Rectal smooth muscle tissue (tissue), 1 donor: ENCODE data around the gene GULP1.

Source experiments
- H3K27ac ChIP-seq: one replicate; pipeline ENCODE4 v1.7.0; 2013; ENCODE audit warnings: low read depth, low read length, inconsistent platforms
- H3K27me3 ChIP-seq: one replicate; pipeline ENCODE4 v1.7.0; 2013; ENCODE audit warnings: low read length; ENCODE audit not compliant: control insufficient read depth, insufficient read depth
- H3K36me3 ChIP-seq: one replicate; pipeline ENCODE4 v1.7.0; 2013; ENCODE audit warnings: low read length; ENCODE audit not compliant: control insufficient read depth, insufficient read depth
- H3K4me1 ChIP-seq: one replicate; pipeline ENCODE4 v1.7.0; 2013; ENCODE audit warnings: low read length; ENCODE audit not compliant: control insufficient read depth, insufficient read depth
- H3K4me3 ChIP-seq: one replicate; pipeline ENCODE4 v1.7.0; 2013; ENCODE audit warnings: low read length
- H3K9ac ChIP-seq: one replicate; pipeline ENCODE4 v1.7.0; 2013; ENCODE audit warnings: low read length

GULP1 gene

GRCh38 chr2:188426121-188426520 is 134.4 kb downstream of the GULP1 start:
- H3K36me3 ChIP-seq, result no peaks in the 10 kb centered on the region
- no peak overlapping the region for H3K9ac ChIP-seq
- no peaks in the 10 kb centered on the region for H3K27me3 ChIP-seq
- no peaks in the 10 kb centered on the region for H3K4me1 ChIP-seq
- H3K27ac ChIP-seq, result no peak overlapping the region
- H3K4me3 ChIP-seq, result no peak overlapping the region

- Histone ChIP-seq H3K36me3 (no peaks in the 10 kb centered on the region), H3K4me1 (no peaks in the 10 kb centered on the region), H3K4me3 (no peak overlapping the region), H3K9ac (no peak overlapping the region), H3K27ac (no peak overlapping the region), H3K27me3 (no peaks in the 10 kb centered on the region)
Observed at GRCh38 chr2:188430705-188431104, 139.0 kb downstream of the GULP1 start.

GRCh38 chr2:188434018-188434417 is 142.3 kb downstream of the GULP1 start:
- no peak overlapping the region for H3K4me3 ChIP-seq
- no peak overlapping the region for H3K9ac ChIP-seq
- no peaks in the 10 kb centered on the region for H3K27me3 ChIP-seq
- H3K27ac ChIP-seq, result no peak overlapping the region
- H3K36me3 ChIP-seq, result no peaks in the 10 kb centered on the region
- no peaks in the 10 kb centered on the region for H3K4me1 ChIP-seq

- Histone ChIP-seq H3K4me1 (no peaks in the 10 kb centered on the region), H3K27ac (no peak overlapping the region), H3K4me3 (no peak overlapping the region), H3K27me3 (no peaks in the 10 kb centered on the region), H3K36me3 (no peaks in the 10 kb centered on the region), H3K9ac (no peak overlapping the region)
Observed at GRCh38 chr2:188435115-188435514, 143.4 kb downstream of the GULP1 start.

GRCh38 chr2:188437537-188437936 is 145.9 kb downstream of the GULP1 start:
- Histone ChIP-seq H3K27ac (no peak overlapping the region), H3K36me3 (no peaks in the 10 kb centered on the region), H3K4me3 (no peak overlapping the region), H3K9ac (no peak overlapping the region), H3K27me3 (no peaks in the 10 kb centered on the region), H3K4me1 (no peaks in the 10 kb centered on the region)

- Histone ChIP-seq H3K4me1 (no peaks in the 10 kb centered on the region), H3K4me3 (no peak overlapping the region), H3K27me3 (no peaks in the 10 kb centered on the region), H3K36me3 (no peaks in the 10 kb centered on the region), H3K27ac (no peak overlapping the region), H3K9ac (no peak overlapping the region)
Observed at GRCh38 chr2:188439986-188440385, 148.3 kb downstream of the GULP1 start.

GRCh38 chr2:188440849-188441248 is 149.2 kb downstream of the GULP1 start:
- Histone ChIP-seq H3K4me1 (no peaks in the 10 kb centered on the region), H3K27me3 (no peaks in the 10 kb centered on the region), H3K36me3 (no peaks in the 10 kb centered on the region), H3K9ac (no peak overlapping the region), H3K27ac (no peak overlapping the region), H3K4me3 (no peak overlapping the region)

- H3K4me3 ChIP-seq, result no peak overlapping the region
- no peak overlapping the region for H3K27ac ChIP-seq
- no peaks in the 10 kb centered on the region for H3K4me1 ChIP-seq
- H3K27me3 ChIP-seq, result no peaks in the 10 kb centered on the region
- H3K9ac ChIP-seq, result no peak overlapping the region
- no peaks in the 10 kb centered on the region for H3K36me3 ChIP-seq
Observed at GRCh38 chr2:188441288-188441947, 149.7 kb downstream of the GULP1 start.

GRCh38 chr2:188443207-188443606 is 151.5 kb downstream of the GULP1 start:
- no peak overlapping the region for H3K4me3 ChIP-seq
- H3K4me1 ChIP-seq, result no peaks in the 10 kb centered on the region
- no peaks in the 10 kb centered on the region for H3K36me3 ChIP-seq
- no peak overlapping the region for H3K27ac ChIP-seq
- no peak overlapping the region for H3K9ac ChIP-seq
- no peaks in the 10 kb centered on the region for H3K27me3 ChIP-seq

GRCh38 chr2:188444106-188444835 is 152.6 kb downstream of the GULP1 start:
- H3K27ac ChIP-seq, result no peak overlapping the region
- H3K27me3 ChIP-seq, result no peaks in the 10 kb centered on the region
- no peaks in the 10 kb centered on the region for H3K36me3 ChIP-seq
- H3K4me1 ChIP-seq, result no peaks in the 10 kb centered on the region
- H3K4me3 ChIP-seq, result no peak overlapping the region
- H3K9ac ChIP-seq, result no peak overlapping the region

GRCh38 chr2:188449561-188449960 is 157.9 kb downstream of the GULP1 start:
- Histone ChIP-seq H3K27me3 (no peaks in the 10 kb centered on the region), H3K9ac (no peak overlapping the region), H3K4me3 (no peak overlapping the region), H3K27ac (no peak overlapping the region), H3K4me1 (no peaks in the 10 kb centered on the region), H3K36me3 (no peaks in the 10 kb centered on the region)

GRCh38 chr2:188449971-188450370 is 158.3 kb downstream of the GULP1 start:
- Histone ChIP-seq H3K4me1 (no peaks in the 10 kb centered on the region), H3K36me3 (no peaks in the 10 kb centered on the region), H3K27me3 (no peaks in the 10 kb centered on the region), H3K9ac (no peak overlapping the region), H3K4me3 (no peak overlapping the region), H3K27ac (no peak overlapping the region)
